NCI-H1105 treated with DMSO at 0.1 percent for 48 hours (cell line): ENCODE data around the gene XCL1.

Experiments used
- DNase-seq: peaks from one replicate; lab custom pipeline; 2025; lab: John Stamatoyannopoulos, UW

The XCL1 gene

DNA sequence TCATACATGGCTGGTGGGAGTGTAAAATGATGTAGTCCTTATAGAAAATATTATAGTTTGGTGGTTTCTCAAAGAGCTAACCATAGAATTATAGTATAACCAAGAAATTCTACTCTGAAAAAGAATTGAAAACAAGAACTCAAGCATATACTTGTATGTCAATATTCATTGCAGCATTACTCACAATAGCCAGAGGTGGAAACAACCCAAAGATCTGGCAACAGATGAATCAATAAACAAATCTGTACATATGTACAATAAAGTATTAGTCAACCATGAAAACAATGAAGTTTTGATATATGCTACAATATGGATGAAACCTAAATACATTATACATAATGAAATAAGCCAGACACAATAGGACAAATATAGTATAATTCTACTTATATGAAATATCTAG is 29.7 kb downstream of the XCL1 start:
- no peak for DNase-seq

GRCh38 chr1:168607872-168608428 is 31.5 kb downstream of the XCL1 start:
- DNase-seq: no peak

- DNase-seq: no peak
These were observed 32.7 kb downstream of the XCL1 start for GRCh38 chr1:168608796-168609715.

GRCh38 chr1:168609741-168610510 is 33.5 kb downstream of the XCL1 start:
- DNase-seq: no peak

- no peak for DNase-seq
These were observed 36.6 kb downstream of the XCL1 start for GRCh38 chr1:168613038-168613451.

GRCh38 chr1:168613691-168614231 is 37.4 kb downstream of the XCL1 start:
- DNase-seq: no peak

DNA sequence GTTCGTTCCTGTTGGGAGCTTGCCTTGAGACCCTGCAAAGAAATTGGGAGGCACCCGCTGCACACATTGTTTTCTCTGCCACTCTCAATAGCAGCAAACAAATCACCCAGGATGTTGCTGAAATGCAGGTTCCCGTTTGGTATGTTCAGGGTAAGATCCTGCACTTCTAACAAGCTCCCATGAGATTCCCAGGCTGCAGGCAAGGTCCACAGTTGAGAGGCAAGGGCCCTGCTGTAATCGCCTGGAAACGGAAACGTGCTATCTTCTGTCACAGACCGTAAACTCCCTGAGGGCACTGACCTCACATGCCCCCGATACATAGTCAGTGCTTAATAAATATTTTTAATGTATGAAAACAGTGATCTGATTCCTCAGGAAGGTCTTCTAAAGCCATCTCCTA is 37.8 kb downstream of the XCL1 start:
- no peak for DNase-seq

DNA sequence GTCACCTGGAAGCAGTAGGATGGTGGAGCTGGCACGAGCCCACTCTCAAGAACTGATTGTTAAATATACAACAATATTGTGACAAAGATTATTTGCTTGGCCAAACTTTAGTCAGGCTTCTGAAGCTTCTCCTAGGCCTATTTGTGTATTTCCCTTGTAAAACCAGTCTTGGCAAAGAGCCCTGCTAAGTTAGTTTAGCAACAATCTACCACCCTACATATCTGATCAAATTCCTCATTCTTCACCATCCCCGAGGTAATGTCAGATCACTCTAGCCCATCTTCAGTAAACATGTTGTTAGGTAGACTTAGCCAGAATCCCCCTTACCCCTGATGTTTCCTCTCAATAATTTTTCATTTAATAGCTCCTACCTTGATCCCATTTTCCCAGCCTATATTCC is 39.6 kb downstream of the XCL1 start:
- DNase-seq: no peak

DNA sequence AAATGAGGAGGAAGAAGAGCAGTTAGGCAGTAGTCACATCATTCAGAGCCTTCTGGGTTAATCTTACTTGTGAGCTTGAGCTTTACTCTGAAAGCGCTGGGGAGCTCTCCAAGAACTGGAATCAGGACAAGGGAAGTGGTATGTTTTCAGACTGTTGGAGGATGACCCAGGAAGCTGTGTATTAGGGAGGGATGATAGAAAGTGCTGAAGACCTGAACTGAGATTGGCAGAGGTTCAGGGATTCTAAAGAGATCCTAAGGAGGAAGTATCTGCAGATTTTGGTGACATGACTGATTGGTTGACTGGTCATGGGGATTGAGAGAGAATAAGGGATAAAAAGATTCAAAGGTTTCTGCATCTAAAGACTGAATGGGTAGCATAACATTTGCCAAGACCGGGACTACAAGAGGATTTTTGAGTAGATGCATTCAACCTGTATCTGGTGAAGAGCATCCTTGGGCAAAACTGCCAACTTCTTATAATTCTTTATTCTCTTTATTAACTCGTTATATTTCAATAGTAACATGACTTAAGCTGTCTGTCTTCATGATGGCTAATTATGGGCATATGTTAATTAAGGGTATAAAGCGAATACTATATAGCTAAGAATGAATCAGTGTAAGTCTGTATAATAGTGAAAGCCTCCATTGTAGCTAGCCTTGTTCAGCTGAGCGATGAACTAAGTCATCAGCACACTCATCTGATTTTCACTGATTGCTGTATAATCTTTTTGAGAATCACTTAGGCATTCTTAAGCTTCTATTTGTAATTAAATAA is 41.8 kb downstream of the XCL1 start:
- no peak for DNase-seq

DNA sequence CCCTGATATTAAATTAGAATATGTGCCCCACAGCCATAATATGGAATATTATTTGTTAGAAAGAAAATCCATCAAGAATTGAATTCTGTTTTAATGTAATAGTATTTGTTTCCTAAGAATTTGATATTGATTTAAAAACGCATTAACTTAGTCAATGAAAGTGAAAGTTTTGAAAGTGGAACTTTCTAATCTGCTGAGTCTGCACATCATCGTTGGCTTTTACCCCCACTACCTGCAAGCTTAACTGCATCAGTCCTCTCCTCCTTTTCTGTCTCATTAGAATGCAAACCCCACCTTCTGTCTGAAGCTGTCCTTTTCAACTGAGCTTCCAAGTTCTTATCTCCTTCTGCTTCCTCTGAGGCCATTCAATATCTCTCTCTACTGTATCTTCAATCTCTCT is 42.5 kb downstream of the XCL1 start:
- DNase-seq: no peak

GRCh38 chr1:168621356-168621755 is 45.0 kb downstream of the XCL1 start:
- no peak for DNase-seq

DNA sequence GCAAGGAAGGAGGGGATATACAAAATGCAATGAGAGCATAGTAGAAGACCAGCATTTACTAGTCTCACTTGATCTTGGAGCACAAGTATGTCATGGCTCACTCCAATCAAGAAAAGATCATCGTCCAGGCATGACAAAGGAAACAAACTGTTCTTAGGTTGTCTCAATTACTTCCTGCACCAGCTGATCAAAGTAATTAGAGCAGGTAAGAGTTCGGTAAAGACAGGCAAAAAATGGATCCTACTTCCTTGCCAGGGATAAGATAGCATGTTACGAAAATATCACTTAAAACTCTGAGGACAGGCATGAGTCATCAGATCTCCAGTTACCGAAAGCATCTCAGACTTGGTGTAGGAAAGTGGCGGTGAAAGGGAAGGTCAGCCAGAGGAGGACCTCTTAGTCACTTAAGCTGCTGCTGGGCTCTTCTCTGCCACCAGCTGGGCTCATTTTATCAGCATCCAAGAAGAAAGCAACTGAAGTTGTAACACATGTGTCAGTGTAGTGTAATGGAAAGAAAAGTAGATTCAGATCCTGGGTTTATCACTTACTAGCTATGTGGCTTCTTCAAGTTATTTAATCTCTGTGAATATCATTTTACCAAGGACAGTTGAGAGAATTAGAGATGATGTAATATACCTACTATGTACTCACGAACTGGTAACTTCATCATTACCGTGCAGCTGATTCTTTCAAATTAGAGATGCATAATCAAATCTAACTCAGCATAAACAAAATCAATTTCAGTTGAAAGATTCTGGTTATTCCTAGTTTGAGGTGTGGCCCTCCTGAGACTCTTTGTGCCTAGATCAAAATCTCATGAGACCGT is 46.8 kb downstream of the XCL1 start:
- no peak for DNase-seq

DNA sequence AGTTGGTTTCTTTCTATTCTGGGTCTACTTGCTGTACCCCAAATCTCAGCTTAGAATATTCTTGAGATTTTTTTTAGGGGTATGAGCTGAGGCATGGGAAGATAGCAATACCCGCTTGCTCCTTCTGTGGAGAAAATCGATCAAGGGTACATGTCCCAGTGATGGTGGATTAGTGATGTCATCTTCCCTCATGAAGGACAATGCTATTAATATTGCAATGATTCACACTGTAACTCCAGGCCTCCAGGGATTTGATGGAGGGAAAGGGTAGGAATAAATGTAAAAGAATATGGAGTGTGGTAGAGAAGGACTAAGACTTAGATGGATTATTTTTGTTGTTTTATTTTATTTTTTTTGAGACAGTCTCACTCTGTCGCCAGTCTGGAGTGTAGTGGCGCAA is 47.4 kb downstream of the XCL1 start:
- DNase-seq: no peak

DNA sequence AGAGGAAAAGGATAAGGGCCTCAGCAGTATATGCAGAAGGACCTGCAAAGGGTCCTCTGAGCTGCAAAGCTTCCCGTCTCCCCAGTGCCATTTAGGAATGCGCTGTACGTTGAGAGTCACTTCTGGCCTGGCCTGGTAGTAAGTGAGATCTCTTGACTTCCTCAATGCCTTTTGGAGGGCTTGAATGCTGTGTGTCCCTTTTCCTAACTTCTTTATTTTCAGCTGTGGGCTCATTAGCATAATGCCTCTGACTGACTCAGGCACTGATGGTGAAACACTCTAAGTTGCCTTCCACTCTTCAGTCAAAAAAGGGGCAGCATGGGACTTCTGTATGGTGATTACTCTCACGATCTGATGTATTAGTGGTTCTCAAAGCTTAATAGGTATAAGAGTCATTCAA is 49.9 kb downstream of the XCL1 start:
- DNase-seq: no peak

- DNase-seq: no peak
These were observed 51.0 kb downstream of the XCL1 start for GRCh38 chr1:168627370-168627769.

GRCh38 chr1:168628807-168629206 is 52.4 kb downstream of the XCL1 start:
- no peak for DNase-seq

GRCh38 chr1:168629466-168629865 is 53.1 kb downstream of the XCL1 start:
- no peak for DNase-seq
